AG20443 (cell line): ENCODE measurements around the gene POLR3B.

Experiments
- DNase-seq: peaks from one replicate; pipeline ENCODE4 v3.0.0; 2012; ENCODE audit warnings: low spot score, mixed read lengths

The POLR3B gene

GRCh38 chr12:106415134-106415533 is 57.6 kb downstream of the POLR3B start:
- DNase-seq, result peak; percentile 45

GRCh38 chr12:106416273-106416672 is 58.7 kb downstream of the POLR3B start:
- peak; percentile 16 for DNase-seq

GRCh38 chr12:106417926-106418910 is 60.7 kb downstream of the POLR3B start:
- peak; percentile 63 for DNase-seq

GRCh38 chr12:106418970-106419369 is 61.4 kb downstream of the POLR3B start:
- DNase-seq, result no peak

GRCh38 chr12:106423291-106423690 is 65.7 kb downstream of the POLR3B start:
- no peak for DNase-seq

GRCh38 chr12:106425061-106425702 is 67.6 kb downstream of the POLR3B start:
- DNase-seq, result no peak

GRCh38 chr12:106427917-106428316 is 70.4 kb downstream of the POLR3B start:
- DNase-seq, result no peak

GRCh38 chr12:106428384-106428783 is 70.8 kb downstream of the POLR3B start:
- DNase-seq, result no peak

- DNase-seq, result no peak
Observed at GRCh38 chr12:106429043-106429552, 71.5 kb downstream of the POLR3B start.

GRCh38 chr12:106429636-106430035 is 72.1 kb downstream of the POLR3B start:
- DNase-seq, result no peak

GRCh38 chr12:106431839-106432411 is 74.4 kb downstream of the POLR3B start:
- DNase-seq, result no peak

- no peak for DNase-seq
Observed at GRCh38 chr12:106433055-106433454, 75.5 kb downstream of the POLR3B start.

GRCh38 chr12:106434526-106434925 is 77.0 kb downstream of the POLR3B start:
- no peak for DNase-seq

- DNase-seq, result no peak
Observed at GRCh38 chr12:106436164-106436563, 78.6 kb downstream of the POLR3B start.

- no peak for DNase-seq
Observed at GRCh38 chr12:106442575-106442974, 85.0 kb downstream of the POLR3B start.

GRCh38 chr12:106445053-106445452 is 87.5 kb downstream of the POLR3B start:
- no peak for DNase-seq

GRCh38 chr12:106445959-106446358 is 88.4 kb downstream of the POLR3B start:
- DNase-seq, result no peak

GRCh38 chr12:106446419-106447092 is 89.0 kb downstream of the POLR3B start:
- no peak for DNase-seq

- DNase-seq, result no peak
Observed at GRCh38 chr12:106452309-106452708, 94.8 kb downstream of the POLR3B start.

GRCh38 chr12:106455111-106455510 is 97.6 kb downstream of the POLR3B start:
- DNase-seq, result no peak

- DNase-seq, result no peak
Observed at GRCh38 chr12:106459124-106459523, 101.6 kb downstream of the POLR3B start.

GRCh38 chr12:106459534-106459933 is 102.0 kb downstream of the POLR3B start:
- no peak for DNase-seq
